ENCODE data around the gene SLC4A5. TPM values are rescaled to one million over a fixed set of nuclear protein-coding genes. Genes with fewer than 3 reads are reported as not detected.

SLC4A5 gene
- total and polyA plus RNA-seq, 2 of the 8 experiments (the other 6 are each of a cell fraction or from before 2014, with no cell fraction given) = 0.42 to 0.52 TPM

GRCh38 chr2:74385396-74385795 is 42.2 kb upstream of the SLC4A5 start:
- FAIRE-seq (no peak), DNase-seq (ENCODE audit: low read depth in 1 of 2, low spot score in 2 of 2) (no peak)
- Histone ChIP-seq H3K27ac (ENCODE audit: low read depth, low read length) (no peak overlapping the region), H3K9ac (replicated peaks in 1 of 4; ENCODE audit: extremely low read depth in 1 of 4, low read depth in 3 of 4, low read length in 3 of 4) (no peak overlapping the region), H3K36me3 (ENCODE audit: control insufficient read depth in 2 of 4, insufficient read depth in 4 of 4, low read length in 3 of 4) (peaks cover 0 to 5% (median 2%) of the 10 kb centered on the region in 4 experiments; a peak in 4 of 8 replicates), H3K9me3 (ENCODE audit: insufficient read depth in 2 of 2, low read depth in 1 of 2, low read length in 1 of 2) (no peaks in the 10 kb centered on the region), H4K8ac (ENCODE audit: extremely low read depth, insufficient read depth, low read length) (no peak overlapping the region), H2BK120ac (replicated peaks; ENCODE audit: low read depth, low read length) (no peak overlapping the region), H3K23me2 (ENCODE audit: low read depth, low read length) (no peaks in the 10 kb centered on the region), H2BK5ac (ENCODE audit: low read depth, low read length) (no peak overlapping the region), H2AK5ac (ENCODE audit: low read depth, low read length) (no peak overlapping the region), H3K56ac (replicated peaks; ENCODE audit: insufficient read length, low read depth, low read length) (no peak overlapping the region), H3K4me2 (ENCODE audit: insufficient read depth in 1 of 2, low read depth in 2 of 2, low read length in 2 of 2) (no peak overlapping the region), H3K27me3 (replicated peaks in 1 of 4; ENCODE audit: control insufficient read depth in 3 of 4, extremely low read depth in 1 of 4, insufficient read depth in 3 of 4, low read length in 3 of 4) (no peaks in the 10 kb centered on the region), H4K91ac (replicated peaks; ENCODE audit: insufficient read length, low read length) (no peak overlapping the region), H2BK15ac (ENCODE audit: low read length) (no peak overlapping the region), H3K4me1 (replicated peaks in 1 of 4; ENCODE audit: control insufficient read depth in 3 of 4, insufficient read depth in 4 of 4, low read length in 3 of 4) (peaks cover 0 to 2% (median under 1%) of the 10 kb centered on the region in 4 experiments; a peak in 3 of 7 replicates), H3K79me2 (ENCODE audit: control insufficient read depth in 1 of 2, insufficient read depth in 2 of 2, low read length in 2 of 2) (peaks cover 15 to 80% of the 10 kb centered on the region in 2 experiments), H3K18ac (ENCODE audit: extremely low read depth, low read length) (no peak overlapping the region), H3K79me1 (ENCODE audit: low read depth, low read length) (peaks cover 30% of the 10 kb centered on the region), H3K23ac (ENCODE audit: insufficient read length) (no peak overlapping the region), H3K4me3 (ENCODE audit: extremely low read depth in 1 of 4, insufficient read depth in 2 of 4, low read depth in 3 of 4, low read length in 4 of 4) (no peak overlapping the region), H2BK12ac (ENCODE audit: low read depth, low read length) (no peak overlapping the region), H2BK20ac (ENCODE audit: low read length) (no peak overlapping the region), H3K4ac (replicated peaks; ENCODE audit: insufficient read length, low read depth, low read length) (no peak overlapping the region), H4K20me1 (replicated peaks in 1 of 2; ENCODE audit: control insufficient read depth in 1 of 2, insufficient read depth in 2 of 2, low read length in 2 of 2) (peaks cover 9 to 21% of the 10 kb centered on the region in 2 experiments), H4K5ac (ENCODE audit: insufficient read length, low read depth, low read length) (no peak overlapping the region), H2AFZ (ENCODE audit: low read length) (no peak overlapping the region), H3K14ac (ENCODE audit: insufficient read length) (no peak overlapping the region)
- ChIA-PET POLR2A (ENCODE audit: partially characterized antibody) (interaction anchor here (0.8 to 1.1 kb wide), 2 partner anchors 11 to 25 kb away, joined by 3 read pairs; no protein-coding TSS in a partner anchor), CTCF (ENCODE audit: partially characterized antibody) (interaction anchor here (1.4 to 2.1 kb wide), 2 partner anchors 14 to 16 kb away, joined by 4 read pairs; no protein-coding TSS in a partner anchor)
- TF ChIP-seq POLR2A (IDR thresholded peaks at IDR 0.05; ENCODE audit: control extremely low read depth in 1 of 2, low read depth in 2 of 2, low read length in 2 of 2) = no peak
- no peak for TF ChIP-seq POLR2AphosphoS5 (IDR thresholded peaks at IDR 0.05; ENCODE audit: low read depth, low read length)
- TF ChIP-seq GTF2F1 (IDR thresholded peaks at IDR 0.05; ENCODE audit: borderline replicate concordance, low read depth, low read length) = no peak
- TF ChIP-seq FOSL1 (IDR thresholded peaks at IDR 0.05; ENCODE audit: insufficient read depth, low read depth, low read length) = peak; percentile 49; the same call in 1 of the 2 replicates
- 86% methylated on average over 8 of the region's 8 CpGs; no CpG with 5 or more reads in 1 of the 2 experiments for WGBS, 2 experiments (ENCODE audit: extremely low coverage in 1 of 2, insufficient coverage in 1 of 2, insufficient read length in 1 of 2, insufficient replicate concordance in 2 of 2, low coverage in 1 of 2, low lambda C conversion rate in 2 of 2, missing lambda C conversion rate in 1 of 2)

All from H1 (cell line).